DMS53 treated with DMSO at 0.1 percent for 48 hours (cell line): ENCODE data around the gene SYCP2L.
"Not testable (repeated sequence)": the region's sequence is repeated elsewhere in the genome, so short reads cannot be mapped to it uniquely, and the experiment has no call there.

Experiments
- DNase-seq: peaks from one replicate; lab custom pipeline; 2025; ENCODE audit not compliant: unreplicated experiment; lab: John Stamatoyannopoulos, UW

Gene SYCP2L

GRCh38 chr6:10954590-10955010 is 67.7 kb downstream of the SYCP2L start:
- DNase-seq: peak; percentile 70

DNA sequence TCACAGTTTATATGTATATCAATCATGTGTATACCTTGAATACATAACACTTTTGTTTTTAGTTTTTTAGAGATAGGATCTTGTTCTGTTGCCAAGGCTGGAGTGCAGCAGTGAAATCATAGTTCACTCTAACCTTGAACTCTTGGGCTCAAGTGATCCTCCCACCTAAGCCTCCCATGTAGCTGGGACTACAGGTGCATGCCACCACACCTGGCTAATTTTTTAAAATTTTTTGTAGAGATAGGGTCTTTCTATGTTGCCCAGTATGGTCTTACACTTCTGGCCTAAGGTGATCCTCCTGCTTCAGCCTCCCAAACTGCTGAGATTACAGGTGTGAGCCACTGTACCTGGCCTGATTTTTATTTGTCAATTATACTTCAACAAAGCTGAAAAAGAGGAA is 69.9 kb downstream of the SYCP2L start:
- DNase-seq: no peak

- DNase-seq: no peak
Measured at GRCh38 chr6:10957414-10957886, 70.6 kb downstream of the SYCP2L start.

- no peak for DNase-seq
Measured at GRCh38 chr6:10960171-10960570, 73.3 kb downstream of the SYCP2L start.

- no peak for DNase-seq
Measured at GRCh38 chr6:10961837-10962236, 75.0 kb downstream of the SYCP2L start.

GRCh38 chr6:10962673-10963072 is 75.8 kb downstream of the SYCP2L start:
- no peak for DNase-seq

DNA sequence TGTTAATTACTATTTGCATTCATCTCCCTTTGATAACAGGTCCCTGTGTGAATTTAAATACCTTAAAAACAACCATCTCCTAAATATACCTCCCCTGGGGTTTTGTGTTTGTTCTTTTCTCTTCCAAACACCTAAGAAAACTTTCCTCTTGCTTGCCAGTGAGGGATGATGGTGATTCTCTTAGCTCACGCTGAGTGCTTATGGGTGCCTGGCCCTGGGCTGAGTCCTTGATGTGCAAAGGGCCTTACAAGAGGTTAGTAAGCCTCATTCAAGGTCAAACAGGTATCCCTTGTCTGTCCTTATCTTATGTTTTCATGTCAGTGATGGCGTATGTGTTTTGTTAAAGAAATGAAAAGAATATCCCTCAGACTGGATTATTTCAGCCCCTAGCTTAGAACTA is 76.3 kb downstream of the SYCP2L start:
- no peak for DNase-seq

- no peak for DNase-seq
Measured at GRCh38 chr6:10964684-10965083, 77.8 kb downstream of the SYCP2L start.

DNA sequence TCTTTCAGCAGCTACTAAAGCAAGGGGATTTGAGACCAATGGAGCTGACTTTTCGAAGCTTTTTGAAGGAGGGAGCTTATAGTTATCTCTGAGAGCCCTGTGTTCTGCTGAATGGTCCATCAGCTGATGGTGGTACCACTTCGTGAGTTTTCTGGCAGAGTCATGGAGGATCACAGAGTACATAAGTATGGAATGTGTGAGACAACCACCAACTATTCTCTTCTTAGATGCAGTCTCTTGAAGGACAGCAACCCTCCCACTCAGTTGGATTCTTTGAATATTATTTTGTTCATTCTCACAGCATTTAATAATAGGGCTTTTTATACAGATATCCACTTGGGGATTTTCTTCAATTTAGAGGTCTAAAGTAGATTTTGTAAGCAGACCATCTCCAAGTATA is 81.9 kb downstream of the SYCP2L start:
- DNase-seq: no peak

- no peak for DNase-seq
Measured at GRCh38 chr6:10970731-10971130, 83.9 kb downstream of the SYCP2L start.

- no peak for DNase-seq
Measured at GRCh38 chr6:10972196-10972595, 85.3 kb downstream of the SYCP2L start.

- DNase-seq: no peak
Measured at GRCh38 chr6:10976571-10976970, 89.7 kb downstream of the SYCP2L start.

DNA sequence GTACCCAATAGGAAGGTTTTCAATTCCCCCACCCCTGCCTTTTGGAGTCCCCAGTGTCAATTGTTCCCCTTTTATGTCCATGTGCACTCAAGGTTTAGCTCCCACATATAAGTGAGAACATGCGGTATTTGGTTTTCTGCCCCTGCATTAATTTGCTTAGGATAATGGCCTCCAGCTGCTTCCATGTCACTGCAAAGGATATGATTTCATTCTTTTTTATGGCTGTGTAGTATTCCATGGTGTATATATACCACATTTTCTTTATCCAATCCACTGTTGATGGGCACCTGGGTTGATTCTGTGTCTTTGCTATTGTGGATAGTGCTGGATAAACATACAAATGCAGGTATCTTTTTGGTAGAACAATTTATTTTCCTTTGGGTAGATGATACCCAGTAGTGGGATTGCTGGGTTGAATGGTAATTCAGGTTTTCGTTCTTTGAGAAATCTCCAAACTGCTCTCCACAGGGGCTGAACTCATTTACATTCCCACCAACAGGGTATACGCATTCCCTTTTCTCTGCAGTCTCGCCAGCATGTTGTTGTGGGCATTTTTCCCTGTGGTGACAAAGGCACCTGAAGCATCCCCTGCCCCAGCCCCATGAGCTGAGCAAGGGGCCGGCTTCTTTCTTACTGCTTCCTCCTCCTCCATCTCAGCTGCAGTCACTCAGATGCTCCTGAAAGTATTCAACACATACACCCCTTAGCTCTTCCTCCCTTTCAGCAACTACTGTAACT is 90.5 kb downstream of the SYCP2L start:
- DNase-seq: no peak

DNA sequence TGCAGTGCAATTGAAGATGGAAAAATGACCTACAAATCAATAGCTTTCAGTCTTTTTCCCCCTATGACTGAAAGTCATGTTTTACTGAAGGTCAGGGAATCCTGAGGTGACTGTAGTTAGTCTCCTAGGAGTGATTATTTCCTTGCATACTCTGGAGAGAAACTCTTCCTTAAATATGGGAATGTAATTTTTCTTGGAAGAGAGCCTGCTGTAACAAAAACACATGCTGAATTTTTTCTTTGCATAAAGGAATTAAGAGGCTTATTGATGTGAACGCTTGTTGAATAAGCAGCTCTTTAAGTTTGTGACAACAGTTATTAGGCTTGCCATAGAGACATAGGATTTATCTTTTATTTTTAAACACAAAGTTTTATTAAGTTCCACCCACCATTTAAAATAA is 92.8 kb downstream of the SYCP2L start:
- DNase-seq: no peak

DNA sequence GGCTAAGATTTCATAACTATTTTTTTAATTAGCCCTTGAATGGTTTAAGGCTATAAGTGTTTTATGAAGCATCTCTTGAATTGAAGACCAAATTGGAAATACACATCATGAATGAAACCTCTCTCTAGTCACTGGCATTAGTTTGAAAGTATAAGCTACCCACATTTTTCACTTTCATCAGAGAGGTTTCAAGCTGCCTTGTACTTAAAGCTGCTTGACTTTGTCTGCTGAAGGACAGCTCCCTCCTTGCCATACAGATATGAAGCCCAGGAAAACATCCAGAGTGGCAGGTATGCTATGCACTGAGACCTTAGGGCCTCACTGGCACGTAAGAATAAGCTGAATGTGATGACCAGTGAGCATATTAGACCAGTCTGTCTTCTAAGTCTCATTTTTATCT is 94.6 kb downstream of the SYCP2L start:
- DNase-seq: no peak

GRCh38 chr6:10984959-10985358 is 98.1 kb downstream of the SYCP2L start:
- not testable (repeated sequence) for DNase-seq

- no peak for DNase-seq
Measured at GRCh38 chr6:10989587-10989986, 102.7 kb downstream of the SYCP2L start.

DNA sequence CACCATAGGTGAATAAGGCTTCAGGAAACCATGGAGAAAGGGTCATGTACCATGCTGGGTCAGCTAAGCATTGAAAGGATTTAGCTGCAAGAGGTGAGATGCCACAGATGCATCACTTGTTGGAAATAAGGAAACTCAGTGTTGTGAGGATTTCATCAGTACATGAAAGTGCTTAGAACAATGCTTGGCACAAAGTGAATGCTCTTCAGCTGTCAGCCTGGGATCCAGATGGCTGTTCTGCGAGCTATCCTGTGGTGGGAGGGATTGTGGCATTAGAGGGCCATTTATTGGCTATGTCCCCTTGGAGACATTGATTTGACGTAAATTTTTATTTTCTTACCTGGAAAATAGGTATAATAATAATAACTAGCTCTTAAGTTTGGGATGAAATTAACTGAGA is 104.3 kb downstream of the SYCP2L start:
- no peak for DNase-seq

DNA sequence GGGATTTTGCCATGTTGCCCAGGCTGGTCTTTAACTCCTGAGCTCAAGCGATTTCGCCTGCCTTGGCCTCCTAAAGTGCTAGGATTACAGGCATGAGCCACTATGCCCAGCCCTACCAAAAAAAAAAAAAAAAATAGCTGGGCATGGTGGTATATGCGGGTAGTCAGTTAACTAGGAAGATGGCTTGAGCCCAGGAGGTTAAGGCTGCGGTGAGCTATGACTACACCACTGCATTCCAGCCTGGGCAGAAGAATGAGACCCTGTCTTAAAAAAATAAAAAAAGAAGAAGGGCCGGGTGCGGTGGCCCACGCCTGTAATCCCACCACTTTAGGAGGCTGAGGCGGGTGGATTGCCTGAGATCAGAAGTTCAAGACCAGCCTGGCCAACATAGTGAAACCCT is 107.0 kb downstream of the SYCP2L start:
- DNase-seq: no peak

GRCh38 chr6:10995114-10995707 is 108.4 kb downstream of the SYCP2L start:
- DNase-seq: no peak

- DNase-seq: no peak
Measured at GRCh38 chr6:10999994-11000393, 113.1 kb downstream of the SYCP2L start.

- DNase-seq: no peak
Measured at GRCh38 chr6:11002176-11002575, 115.3 kb downstream of the SYCP2L start.

DNA sequence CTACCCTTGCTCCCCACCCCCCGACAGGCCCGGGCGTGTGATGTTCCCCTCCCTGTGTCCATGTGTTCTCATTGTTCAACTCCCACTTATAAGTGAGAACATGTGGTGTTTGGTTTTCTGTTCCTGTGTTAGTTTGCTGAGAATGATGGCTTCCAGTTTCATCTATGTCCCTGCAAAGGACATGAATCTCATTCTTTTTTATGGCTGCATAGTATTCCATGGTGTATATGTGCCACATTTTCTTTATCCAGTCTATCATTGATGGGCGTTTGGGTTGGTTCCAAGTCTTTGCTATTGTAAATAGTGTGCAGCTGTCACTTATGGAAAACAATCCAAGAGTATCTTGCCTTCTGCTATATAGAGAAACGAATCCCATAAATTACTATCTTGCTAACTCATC is 116.4 kb downstream of the SYCP2L start:
- not testable (repeated sequence) for DNase-seq
